HG03095 (cell line): ENCODE data around the gene KLF8.

Experiments
- ATAC-seq: cut with Tn5 transposase; IDR thresholded peaks from one replicate; pipeline ENCODE4 v1.9.1; 2021; ENCODE audit warnings: moderate library complexity; ENCODE audit not compliant: unreplicated experiment

KLF8 gene

DNA sequence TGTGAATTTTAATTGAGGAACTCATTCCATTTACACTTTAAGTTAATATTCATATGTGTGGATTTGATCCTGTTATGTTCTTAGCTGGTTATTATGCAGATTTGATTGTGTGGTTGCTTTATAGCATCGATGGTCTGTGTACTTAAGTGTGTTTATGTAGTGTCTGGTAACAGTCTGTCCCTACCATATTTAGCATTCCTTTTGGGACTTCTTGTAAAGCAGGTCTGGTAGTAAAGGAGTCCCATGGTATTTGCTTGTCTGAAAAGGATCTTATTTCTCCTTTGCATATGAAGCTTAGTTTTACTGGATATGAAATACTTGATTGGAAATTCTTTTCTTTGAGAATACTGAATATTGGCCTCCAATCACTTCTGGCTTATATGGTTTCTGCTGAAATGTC, 76.6 kb downstream of the KLF8 start:
- no peak for ATAC-seq

GRCh38 chrX:56309881-56310280, 77.7 kb downstream of the KLF8 start:
- no peak for ATAC-seq

DNA sequence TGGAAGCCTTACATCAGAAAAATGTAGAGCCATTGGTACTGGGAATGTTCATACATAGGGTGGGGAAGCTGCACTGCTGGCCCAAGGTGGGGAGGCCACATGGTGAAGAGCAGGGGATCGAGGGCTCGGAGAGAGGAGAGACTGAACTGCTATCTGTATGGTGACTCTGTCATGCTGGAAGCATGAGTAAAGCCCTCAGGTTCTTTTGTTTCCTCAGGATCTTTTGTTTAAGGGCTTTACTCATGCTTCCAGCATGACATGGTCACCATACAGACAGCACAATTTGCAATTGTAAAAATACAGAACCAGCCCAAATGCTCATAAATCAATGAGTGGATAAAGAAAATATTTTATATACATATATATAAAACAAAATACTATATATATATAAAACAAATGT, 78.4 kb downstream of the KLF8 start:
- ATAC-seq, result no peak

DNA sequence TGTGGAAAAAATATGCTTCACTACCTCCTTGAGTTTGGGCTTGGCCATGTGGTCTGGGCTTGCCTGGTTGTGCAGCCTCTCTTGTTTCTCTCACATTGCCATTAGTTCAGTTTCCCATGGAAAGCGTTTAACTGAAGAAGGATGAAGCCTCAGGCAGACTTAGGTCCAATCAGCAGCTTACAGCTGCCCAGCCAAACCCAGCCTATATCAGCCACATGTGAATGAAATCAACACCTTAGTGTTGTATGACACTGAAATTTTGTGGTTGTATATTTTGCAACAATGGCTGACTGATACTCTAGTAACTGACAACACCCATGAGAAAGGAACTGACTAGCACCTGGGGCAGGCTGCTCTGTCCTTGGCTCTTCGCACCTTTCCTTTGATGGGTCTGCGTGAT, 81.2 kb downstream of the KLF8 start:
- ATAC-seq, result no peak

- no peak for ATAC-seq
Observed at GRCh38 chrX:56314334-56314733, 82.2 kb downstream of the KLF8 start.

GRCh38 chrX:56318076-56318475, 85.9 kb downstream of the KLF8 start:
- no peak for ATAC-seq

GRCh38 chrX:56319165-56319564, 87.0 kb downstream of the KLF8 start:
- ATAC-seq, result no peak
